MM.1S (cell line): ENCODE data around the gene PARP3.
"Not testable (repeated sequence)": the region's sequence is repeated elsewhere in the genome, so short reads cannot be mapped to it uniquely, and the experiment has no call there.

Experiments
- DNase-seq: peaks from one replicate; pipeline ENCODE4 v3.0.0-alpha.2; 2015
- H2AFZ ChIP-seq: fragments of 300-600 bp; sonication (generic); 2 replicates; pipeline ENCODE4 v1.6.0; 2016; ENCODE audit warnings: antibody characterized with exemption, low read length
- H3F3A ChIP-seq: fragments of 300-600 bp; sonication (generic); 2 replicates; pipeline ENCODE4 v1.6.1; 2016; ENCODE audit warnings: mild to moderate bottlenecking, antibody characterized with exemption, low read length, moderate library complexity, mixed read lengths; ENCODE audit not compliant: insufficient read depth
- H3K27ac ChIP-seq: fragments of 300-600 bp; sonication (generic); 2 replicates; pipeline ENCODE4 v1.5.1; 2016; ENCODE audit warnings: mild to moderate bottlenecking, low read length
- H3K27me3 ChIP-seq: fragments of 300-600 bp; sonication (generic); replicated peaks from 2 replicates; pipeline ENCODE4 v1.6.0; 2016; ENCODE audit warnings: low read length; ENCODE audit not compliant: insufficient read depth
- H3K36me3 ChIP-seq: fragments of 300-600 bp; sonication (generic); replicated peaks from 2 replicates; pipeline ENCODE4 v1.6.1; 2016; ENCODE audit warnings: mild to moderate bottlenecking, low read length, mixed read lengths; ENCODE audit not compliant: insufficient read depth
- H3K4me1 ChIP-seq: fragments of 300-600 bp; sonication (generic); 2 replicates; pipeline ENCODE4 v1.6.1; 2016; ENCODE audit warnings: low read length, mixed read lengths
- H3K4me2 ChIP-seq: fragments of 300-600 bp; sonication (generic); 2 replicates; pipeline ENCODE4 v1.6.0; 2016; ENCODE audit warnings: low read depth, low read length
- H3K4me3 ChIP-seq: fragments of 300-600 bp; sonication (generic); 2 replicates; pipeline ENCODE4 v1.5.1; 2016; ENCODE audit warnings: low read length, mixed read lengths
- H3K79me2 ChIP-seq: fragments of 300-600 bp; sonication (generic); 2 replicates; pipeline ENCODE4 v1.6.1; 2016; ENCODE audit warnings: mixed run types, low read length, mixed read lengths
- H3K9ac ChIP-seq: fragments of 300-600 bp; sonication (generic); 2 replicates; pipeline ENCODE4 v1.6.1; 2016; ENCODE audit warnings: low read length, mixed read lengths
- H3K9me2 ChIP-seq: fragments of 300-600 bp; sonication (generic); replicated peaks from 2 replicates; pipeline ENCODE4 v1.6.1; 2016; ENCODE audit warnings: mild to moderate bottlenecking, low read length, mixed read lengths; ENCODE audit not compliant: insufficient read depth
- H3K9me3 ChIP-seq: fragments of 300-600 bp; sonication (generic); replicated peaks from 2 replicates; pipeline ENCODE4 v1.6.1; 2016; ENCODE audit warnings: mild to moderate bottlenecking, low read length, mixed read lengths; ENCODE audit not compliant: insufficient read depth
- H4K20me1 ChIP-seq: fragments of 300-600 bp; sonication (generic); 2 replicates; pipeline ENCODE4 v1.6.1; 2016; ENCODE audit warnings: mild to moderate bottlenecking, low read length, moderate library complexity, mixed read lengths; ENCODE audit not compliant: insufficient read depth
- EZH2 ChIP-seq: fragments of 300-600 bp; sonication (generic); optimal IDR thresholded peaks from 2 replicates; pipeline ENCODE3; 2017; ENCODE audit warnings: low read depth, mild to moderate bottlenecking, antibody characterized with exemption, low read length, mixed read lengths
- EZH2phosphoT487 ChIP-seq: fragments of 300-600 bp; sonication (generic); IDR thresholded peaks from 2 replicates; pipeline ENCODE4 v1.6.1; 2018; ENCODE audit warnings: antibody characterized with exemption, low read length
- TF ChIP-seq, protein P1 (sequence below): fragments of 300-600 bp; sonication (generic); IDR thresholded peaks from 2 replicates; pipeline ENCODE4 v1.5.1; 2016; ENCODE audit warnings: antibody characterized with exemption, low read length, mixed read lengths

PARP3 gene

DNA sequence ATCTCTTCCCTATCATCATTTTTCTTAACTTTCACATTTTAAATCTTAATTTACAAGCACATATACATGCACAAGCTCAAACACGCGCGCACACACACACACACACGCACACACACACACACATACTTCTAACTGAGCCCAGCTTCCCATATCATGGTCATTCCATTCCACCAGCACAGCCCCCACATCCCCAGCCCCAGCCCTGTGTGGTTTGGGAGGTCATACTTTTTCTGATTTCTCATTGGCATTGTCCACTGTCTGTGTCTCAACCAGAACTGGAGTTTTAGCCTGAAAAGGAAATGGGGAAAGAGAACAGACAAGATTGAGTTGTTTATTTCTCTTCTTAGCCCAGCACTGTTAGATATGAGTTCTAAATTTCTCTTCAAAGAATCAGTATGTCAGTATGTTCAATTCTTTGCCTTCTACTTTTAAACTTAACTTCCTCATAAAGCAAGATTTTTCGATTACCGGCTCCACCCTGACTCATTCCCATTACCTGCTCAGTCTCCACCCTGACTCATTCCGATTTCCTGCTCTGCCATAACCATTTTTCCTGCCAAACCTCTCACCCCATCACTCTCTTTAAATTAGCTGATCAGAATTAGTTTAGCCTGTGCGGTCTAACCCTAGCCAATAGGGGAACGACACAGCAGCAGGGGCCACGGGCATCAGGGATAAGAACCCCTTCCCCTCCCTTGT lies 45.4 kb upstream of the PARP3 start:
- Histone ChIP-seq H3K27ac (no peak overlapping the region), H3K4me2 (no peak overlapping the region), H3K9me2 (no peaks in the 10 kb centered on the region), H4K20me1 (no peaks in the 10 kb centered on the region), H3K27me3 (no peaks in the 10 kb centered on the region), H2AFZ (no peak overlapping the region), H3K9ac (no peak overlapping the region), H3K36me3 (no peaks in the 10 kb centered on the region), H3K4me3 (no peak overlapping the region), H3F3A (no peaks in the 10 kb centered on the region), H3K4me1 (no peaks in the 10 kb centered on the region), H3K9me3 (no peaks in the 10 kb centered on the region), H3K79me2 (no peaks in the 10 kb centered on the region)
- no peak for TF ChIP-seq EZH2
- TF ChIP-seq EZH2phosphoT487: no peak
- TF ChIP-seq, protein P1, sequence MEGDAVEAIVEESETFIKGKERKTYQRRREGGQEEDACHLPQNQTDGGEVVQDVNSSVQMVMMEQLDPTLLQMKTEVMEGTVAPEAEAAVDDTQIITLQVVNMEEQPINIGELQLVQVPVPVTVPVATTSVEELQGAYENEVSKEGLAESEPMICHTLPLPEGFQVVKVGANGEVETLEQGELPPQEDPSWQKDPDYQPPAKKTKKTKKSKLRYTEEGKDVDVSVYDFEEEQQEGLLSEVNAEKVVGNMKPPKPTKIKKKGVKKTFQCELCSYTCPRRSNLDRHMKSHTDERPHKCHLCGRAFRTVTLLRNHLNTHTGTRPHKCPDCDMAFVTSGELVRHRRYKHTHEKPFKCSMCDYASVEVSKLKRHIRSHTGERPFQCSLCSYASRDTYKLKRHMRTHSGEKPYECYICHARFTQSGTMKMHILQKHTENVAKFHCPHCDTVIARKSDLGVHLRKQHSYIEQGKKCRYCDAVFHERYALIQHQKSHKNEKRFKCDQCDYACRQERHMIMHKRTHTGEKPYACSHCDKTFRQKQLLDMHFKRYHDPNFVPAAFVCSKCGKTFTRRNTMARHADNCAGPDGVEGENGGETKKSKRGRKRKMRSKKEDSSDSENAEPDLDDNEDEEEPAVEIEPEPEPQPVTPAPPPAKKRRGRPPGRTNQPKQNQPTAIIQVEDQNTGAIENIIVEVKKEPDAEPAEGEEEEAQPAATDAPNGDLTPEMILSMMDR: no peak
- DNase-seq: no peak

DNA sequence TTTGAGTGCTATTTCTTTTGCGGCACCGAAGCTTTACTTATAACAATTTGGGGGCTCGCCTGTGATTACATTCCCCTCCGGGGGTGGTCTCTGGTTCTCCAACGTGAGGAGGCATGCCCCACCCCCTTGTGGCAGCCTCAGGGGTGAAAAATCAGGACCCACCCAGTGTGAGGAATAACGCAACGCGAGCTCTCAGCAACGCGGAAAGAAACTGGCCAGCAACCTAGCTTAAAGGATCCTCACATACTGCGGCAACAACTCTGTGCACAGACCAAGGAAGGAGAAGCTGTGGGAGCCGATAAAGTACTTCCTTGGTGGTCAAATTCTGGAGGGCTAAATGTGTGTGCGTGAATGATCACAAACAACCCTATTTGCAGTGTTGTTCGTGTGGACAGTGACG lies 44.8 kb upstream of the PARP3 start:
- no peak overlapping the region for H3K4me2 ChIP-seq

DNA sequence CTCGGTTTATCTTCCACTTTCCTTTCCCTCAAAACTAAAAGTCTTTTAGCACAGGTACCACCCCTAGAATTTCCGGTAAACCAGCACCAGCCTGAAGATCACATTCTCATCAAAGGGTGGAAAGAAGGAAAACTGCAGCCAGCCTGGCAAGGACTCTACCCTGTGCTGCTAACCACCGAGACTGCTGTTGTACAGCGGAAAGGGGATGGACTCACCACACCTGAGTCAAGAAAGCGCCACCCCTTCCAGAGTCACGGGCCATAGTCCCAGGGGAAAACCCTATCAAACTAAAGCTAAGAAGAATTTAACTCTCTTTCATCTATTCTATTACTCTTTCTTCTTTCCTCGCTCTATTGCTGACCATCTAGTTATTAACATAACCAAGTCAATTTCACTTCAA lies 42.1 kb upstream of the PARP3 start:
- DNase-seq, H3K27me3 ChIP-seq, H3F3A ChIP-seq, H3K4me3 ChIP-seq, H3K9me3 ChIP-seq, H3K4me1 ChIP-seq, H3K27ac ChIP-seq, H3K9ac ChIP-seq, H3K4me2 ChIP-seq, H3K36me3 ChIP-seq, H4K20me1 ChIP-seq, H3K9me2 ChIP-seq, H2AFZ ChIP-seq, H3K79me2 ChIP-seq: not testable (repeated sequence)

More for the DNA sequence above, 44.8 kb upstream of the PARP3 start:
- Histone ChIP-seq H3K36me3 (no peaks in the 10 kb centered on the region), H3K9ac (no peak overlapping the region), H3K79me2 (no peaks in the 10 kb centered on the region), H3K4me1 (no peaks in the 10 kb centered on the region), H3K9me2 (no peaks in the 10 kb centered on the region), H2AFZ (no peak overlapping the region), H3K27me3 (no peaks in the 10 kb centered on the region), H3K27ac (no peak overlapping the region), H3K4me3 (no peak overlapping the region), H4K20me1 (no peaks in the 10 kb centered on the region), H3F3A (no peaks in the 10 kb centered on the region), H3K9me3 (no peaks in the 10 kb centered on the region)
- DNase-seq: no peak
- TF ChIP-seq EZH2phosphoT487 (no peak), EZH2 (no peak)
- TF ChIP-seq, protein P1: no peak

DNA sequence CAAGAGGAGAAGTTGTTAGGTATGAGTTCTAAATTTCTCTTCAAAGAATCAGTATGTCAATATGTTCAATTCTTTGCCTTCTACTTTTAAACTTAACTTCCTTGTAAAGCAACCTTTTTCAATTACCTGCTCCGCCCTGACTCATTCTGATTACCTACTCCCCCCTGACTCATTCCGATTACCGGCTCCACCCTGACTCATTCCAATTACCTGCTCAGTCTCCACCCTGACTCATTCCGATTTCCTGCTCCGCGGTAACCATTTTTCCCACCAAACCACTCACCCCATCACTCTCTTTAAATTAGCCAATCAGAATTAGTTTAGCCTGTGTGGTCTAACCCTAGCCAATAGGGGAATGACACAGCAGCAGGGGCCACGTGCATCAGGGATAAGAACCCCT lies 39.8 kb upstream of the PARP3 start:
- not testable (repeated sequence) for H3K9me2 ChIP-seq, H3K27me3 ChIP-seq, H3K36me3 ChIP-seq, H3K79me2 ChIP-seq, H3K9ac ChIP-seq, DNase-seq, H3K4me2 ChIP-seq, H2AFZ ChIP-seq, H4K20me1 ChIP-seq, H3K9me3 ChIP-seq, H3F3A ChIP-seq, H3K4me1 ChIP-seq, H3K27ac ChIP-seq, H3K4me3 ChIP-seq
